H1 (cell line): ENCODE results near the gene USP30. TPM values are rescaled to one million over a fixed set of nuclear protein-coding genes. Genes with fewer than 3 reads are reported as not detected.

ENCODE experiments used
- CTCF ChIA-PET: fragments of 300-600 bp; sonication (Branson Sonifier 250); formaldehyde crosslinking; loops from one replicate; lab custom pipeline; 2021; ENCODE audit not compliant: partially characterized antibody; lab: Charles Lee
- POLR2A ChIA-PET: fragments of 300-600 bp; sonication (Branson Sonifier 250); formaldehyde crosslinking; loops from one replicate; lab custom pipeline; 2021; ENCODE audit warnings: inconsistent platforms; ENCODE audit not compliant: partially characterized antibody; lab: Charles Lee
- DNase-seq, 2 experiments: peaks; one replicate each; pipeline versions ENCODE4 v3.0.0 to v3.0.0-alpha.2; 2010 to 2022; ENCODE audit warnings: low spot score in 2 of 2, low read depth in 1 of 2, mixed read lengths in 1 of 2
- FAIRE-seq: peaks from 2 replicates; lab custom pipeline; 2011; peaks lifted over from hg19 to GRCh38; lab: Jason Lieb, UNC
- H2AFZ ChIP-seq: 2 replicates; pipeline ENCODE4 v1.8.1; 2012; ENCODE audit warnings: low read length, inconsistent platforms
- H2AK5ac ChIP-seq: 2 replicates; pipeline ENCODE4 v1.6.1; 2013; ENCODE audit warnings: low read depth, low read length
- H2BK120ac ChIP-seq: replicated peaks from 2 replicates; pipeline ENCODE3; 2013; ENCODE audit warnings: low read depth, low read length, inconsistent platforms
- H2BK12ac ChIP-seq: 2 replicates; pipeline ENCODE4 v1.6.1; 2013; ENCODE audit warnings: low read depth, low read length
- H2BK15ac ChIP-seq: 2 replicates; pipeline ENCODE4 v1.6.1; 2013; ENCODE audit warnings: low read length
- H2BK20ac ChIP-seq: 2 replicates; pipeline ENCODE4 v1.6.1; 2013; ENCODE audit warnings: low read length
- H2BK5ac ChIP-seq: 2 replicates; pipeline ENCODE4 v1.6.1; 2013; ENCODE audit warnings: low read depth, low read length
- H3K14ac ChIP-seq: 2 replicates; pipeline ENCODE4 v1.6.1; 2013; ENCODE audit warnings: inconsistent platforms; ENCODE audit not compliant: insufficient read length
- H3K18ac ChIP-seq: 2 replicates; pipeline ENCODE4 v1.6.1; 2013; ENCODE audit warnings: low read length; ENCODE audit errors: extremely low read depth
- H3K23ac ChIP-seq: 2 replicates; pipeline ENCODE4 v1.6.1; 2013; ENCODE audit warnings: inconsistent platforms; ENCODE audit not compliant: insufficient read length
- H3K23me2 ChIP-seq: 2 replicates; pipeline ENCODE4 v1.6.1; 2013; ENCODE audit warnings: low read depth, low read length
- H3K27ac ChIP-seq: 2 replicates; pipeline ENCODE4 v1.6.1; 2011; ENCODE audit warnings: low read depth, low read length, inconsistent platforms
- H3K27me3 ChIP-seq, 4 experiments: replicated peaks in 1 of 4; 1 replicate in 1 of 4; 2 replicates in 3 of 4; pipeline versions ENCODE4 v1.6.1 to v1.8.1; 2011 to 2013; ENCODE audit warnings: low read length in 3 of 4, mild to moderate bottlenecking in 3 of 4, inconsistent platforms in 2 of 4, mixed read lengths in 2 of 4, moderate library complexity in 1 of 4; ENCODE audit not compliant: control insufficient read depth in 3 of 4, insufficient read depth in 3 of 4; ENCODE audit errors: extremely low read depth in 1 of 4
- H3K36me3 ChIP-seq, 4 experiments: 2 replicates each; pipeline versions ENCODE4 v1.6.1 to v1.8.1; 2011 to 2013; ENCODE audit warnings: mild to moderate bottlenecking in 4 of 4, low read length in 3 of 4, moderate library complexity in 2 of 4, control low read depth in 1 of 4, inconsistent platforms in 1 of 4; ENCODE audit not compliant: insufficient read depth in 4 of 4, control insufficient read depth in 2 of 4
- H3K4ac ChIP-seq: replicated peaks from 2 replicates; pipeline ENCODE3; 2013; ENCODE audit warnings: low read length, low read depth, mixed read lengths, inconsistent platforms; ENCODE audit not compliant: insufficient read length
- H3K4me1 ChIP-seq, 4 experiments: replicated peaks in 1 of 4; 1 replicate in 1 of 4; 2 replicates in 3 of 4; pipeline versions ENCODE4 v1.6.1 to v1.8.1; 2011 to 2013; ENCODE audit warnings: low read length in 3 of 4, inconsistent platforms in 2 of 4, mixed read lengths in 1 of 4; ENCODE audit not compliant: insufficient read depth in 4 of 4, control insufficient read depth in 3 of 4
- H3K4me2 ChIP-seq, 2 experiments: 2 replicates each; pipeline versions ENCODE4 v1.6.1 to v1.8.1; 2011 to 2013; ENCODE audit warnings: low read depth in 2 of 2, low read length in 2 of 2, control low read depth in 1 of 2, inconsistent platforms in 1 of 2, mild to moderate bottlenecking in 1 of 2; ENCODE audit not compliant: insufficient read depth in 1 of 2
- H3K4me3 ChIP-seq, 4 experiments: fragments of 200-600, 300-600 bp in 1 of 4; sonication (generic), shearing (Covaris generic), sonication (Bioruptor Twin) in 1 of 4; 2 replicates each; pipeline versions ENCODE4 v1.5.1 to v1.8.1; 2011 to 2016; ENCODE audit warnings: low read length in 4 of 4, low read depth in 3 of 4, control low read depth in 2 of 4, inconsistent platforms in 2 of 4, mild to moderate bottlenecking in 2 of 4, mixed read lengths in 1 of 4, moderate library complexity in 1 of 4; ENCODE audit not compliant: insufficient read depth in 2 of 4; ENCODE audit errors: extremely low read depth in 1 of 4
- H3K56ac ChIP-seq: replicated peaks from 2 replicates; pipeline ENCODE3; 2013; ENCODE audit warnings: low read depth, mild to moderate bottlenecking, mixed read lengths, low read length, inconsistent platforms; ENCODE audit not compliant: insufficient read length
- H3K79me1 ChIP-seq: 2 replicates; pipeline ENCODE4 v1.6.1; 2013; ENCODE audit warnings: low read depth, low read length, control low read depth
- H3K79me2 ChIP-seq, 2 experiments: 2 replicates each; pipeline versions ENCODE4 v1.6.1 to v1.8.1; 2012 to 2013; ENCODE audit warnings: low read length in 2 of 2, mild to moderate bottlenecking in 2 of 2, inconsistent platforms in 1 of 2; ENCODE audit not compliant: insufficient read depth in 2 of 2, control insufficient read depth in 1 of 2
- H3K9ac ChIP-seq, 4 experiments: replicated peaks in 1 of 4; 1 replicate in 1 of 4; 2 replicates in 3 of 4; pipeline versions ENCODE4 v1.6.1 to v1.8.1; 2011 to 2013; ENCODE audit warnings: low read depth in 3 of 4, low read length in 3 of 4, control low read depth in 2 of 4, mild to moderate bottlenecking in 2 of 4, moderate library complexity in 2 of 4, inconsistent platforms in 1 of 4; ENCODE audit errors: extremely low read depth in 1 of 4
- H3K9me3 ChIP-seq, 2 experiments: 2 replicates each; pipeline versions ENCODE4 v1.6.1 to v1.8.1; 2012 to 2013; ENCODE audit warnings: mild to moderate bottlenecking in 2 of 2, moderate library complexity in 2 of 2, control low read depth in 1 of 2, inconsistent platforms in 1 of 2, low read depth in 1 of 2, low read length in 1 of 2, mixed read lengths in 1 of 2; ENCODE audit not compliant: insufficient read depth in 2 of 2
- H4K20me1 ChIP-seq, 2 experiments: replicated peaks in 1 of 2; 2 replicates each; pipeline versions ENCODE3 to v1.8.1; 2011 to 2013; ENCODE audit warnings: inconsistent platforms in 2 of 2, low read length in 2 of 2, mild to moderate bottlenecking in 1 of 2; ENCODE audit not compliant: insufficient read depth in 2 of 2, control insufficient read depth in 1 of 2
- H4K5ac ChIP-seq: 2 replicates; pipeline ENCODE4 v1.6.1; 2013; ENCODE audit warnings: low read length, low read depth, mixed read lengths, inconsistent platforms; ENCODE audit not compliant: insufficient read length
- H4K8ac ChIP-seq: 2 replicates; pipeline ENCODE4 v1.8.0; 2013; ENCODE audit warnings: mild to moderate bottlenecking, moderate library complexity, low read length, inconsistent platforms; ENCODE audit not compliant: insufficient read depth; ENCODE audit errors: extremely low read depth
- H4K91ac ChIP-seq: replicated peaks from 2 replicates; pipeline ENCODE3; 2013; ENCODE audit warnings: low read length, mixed read lengths, inconsistent platforms; ENCODE audit not compliant: insufficient read length
- CHD2 ChIP-seq: IDR thresholded peaks from 2 replicates; pipeline ENCODE4 v1.6.1; 2012; ENCODE audit warnings: low read length, improper control_type of control experiment
- EZH2 ChIP-seq: fragments of 200-600 bp; sonication (generic); IDR thresholded peaks from 2 replicates; pipeline ENCODE4 v1.7.1; 2012; ENCODE audit warnings: low read depth, mild to moderate bottlenecking, moderate library complexity, low read length, inconsistent platforms; ENCODE audit not compliant: severe bottlenecking
- HDAC2 ChIP-seq, 2 experiments: fragments of 300-600 bp in 1 of 2; sonication (generic) in 1 of 2; IDR thresholded peaks; 2 replicates each; pipeline ENCODE4 v1.6.1; 2011 to 2012; ENCODE audit warnings: low read depth in 2 of 2, low read length in 2 of 2, mild to moderate bottlenecking in 2 of 2, moderate library complexity in 2 of 2, borderline replicate concordance in 1 of 2, inconsistent platforms in 1 of 2
- KDM1A ChIP-seq: fragments of 200-600, 300-600 bp; sonication (generic); IDR thresholded peaks from 2 replicates; pipeline ENCODE4 v1.7.1; 2016; ENCODE audit warnings: mild to moderate bottlenecking, low read length, borderline replicate concordance
- PHF8 ChIP-seq: fragments of 200-600 bp; sonication (generic); conservative IDR thresholded peaks from 2 replicates; pipeline ENCODE4 v1.7.1; 2012; ENCODE audit warnings: low read depth, mild to moderate bottlenecking, inconsistent platforms, low read length, moderate library complexity
- RNF2 ChIP-seq: fragments of 200-900, 300-1000 bp; sonication (generic); IDR thresholded peaks from 2 replicates; pipeline ENCODE4 v1.7.1; 2016; ENCODE audit warnings: borderline replicate concordance, low read depth, mild to moderate bottlenecking, antibody characterized with exemption, low read length; ENCODE audit not compliant: poor library complexity, severe bottlenecking; ENCODE audit errors: missing control alignments
- SP2 ChIP-seq: IDR thresholded peaks from 2 replicates; pipeline ENCODE4 v1.6.1; 2012; ENCODE audit warnings: mild to moderate bottlenecking, low read length, inconsistent platforms
- TAF7 ChIP-seq: optimal IDR thresholded peaks from 2 replicates; pipeline ENCODE3; 2011; ENCODE audit warnings: low read depth, mild to moderate bottlenecking, inconsistent platforms, low read length, moderate library complexity, borderline replicate concordance
- TCF12 ChIP-seq: IDR thresholded peaks from 2 replicates; pipeline ENCODE4 v1.6.1; 2011; ENCODE audit warnings: low read depth, mild to moderate bottlenecking, low read length
- WGBS, 2 experiments: shearing (Covaris generic) in 1 of 2; methylation state at CpG; one replicate each; pipeline versions ENCODE4 v1.1.6 to v1.1.7; 2013 to 2015; ENCODE audit warnings: low lambda C conversion rate in 2 of 2, mixed read lengths in 2 of 2, inconsistent platforms in 1 of 2, low coverage in 1 of 2, missing lambda C conversion rate in 1 of 2; ENCODE audit not compliant: insufficient replicate concordance in 2 of 2, insufficient coverage in 1 of 2, insufficient read length in 1 of 2; ENCODE audit errors: extremely low coverage in 1 of 2, missing lambda C conversion rate in 1 of 2; 5-methylcytosine and 5-hydroxymethylcytosine counted together
- polyA plus RNA-seq, 7 experiments: library from polyadenylated mRNA; depleted of rRNA in 3 of 7; stranded (reverse) in 5 of 7; unstranded in 2 of 7; fragments of >200 nt in 5 of 7; fragments of 200-250 nt in 2 of 7; gene quantifications; 1 replicate in 5 of 7; 2 replicates in 1 of 7; 4 replicates in 1 of 7; pipeline versions ENCODE4 v1.2.1 to v1.2.3, GENCODE V29; 2011 to 2013; ENCODE audit warnings: missing spikeins in 2 of 7, mixed read lengths in 2 of 7
- total RNA-seq: library from RNA; stranded (reverse); fragmentation: NEBNext Ultra II Directional; extraction: Animal tissue kit (Norgen Biotek cat#: 25700); gene quantifications from 2 replicates; pipeline ENCODE4 v1.2.1, GENCODE V29; 2021
- TF ChIP-seq, protein P1 (sequence below), 3 experiments: IDR thresholded peaks; 1 replicate in 2 of 3; 2 replicates in 1 of 3; pipeline versions ENCODE4 v1.5.1 to v1.6.1; 2011; ENCODE audit warnings: low read length in 3 of 3, mild to moderate bottlenecking in 3 of 3, inconsistent platforms in 2 of 3, low read depth in 1 of 3, moderate library complexity in 1 of 3; ENCODE audit not compliant: insufficient read depth in 1 of 3; ENCODE audit errors: control extremely low read depth in 1 of 3

USP30 gene
- total and polyA plus RNA-seq, 2 of the 8 experiments (the other 6 are each of a cell fraction or from before 2014, with no cell fraction given): 7.0 to 12.2 TPM

DNA sequence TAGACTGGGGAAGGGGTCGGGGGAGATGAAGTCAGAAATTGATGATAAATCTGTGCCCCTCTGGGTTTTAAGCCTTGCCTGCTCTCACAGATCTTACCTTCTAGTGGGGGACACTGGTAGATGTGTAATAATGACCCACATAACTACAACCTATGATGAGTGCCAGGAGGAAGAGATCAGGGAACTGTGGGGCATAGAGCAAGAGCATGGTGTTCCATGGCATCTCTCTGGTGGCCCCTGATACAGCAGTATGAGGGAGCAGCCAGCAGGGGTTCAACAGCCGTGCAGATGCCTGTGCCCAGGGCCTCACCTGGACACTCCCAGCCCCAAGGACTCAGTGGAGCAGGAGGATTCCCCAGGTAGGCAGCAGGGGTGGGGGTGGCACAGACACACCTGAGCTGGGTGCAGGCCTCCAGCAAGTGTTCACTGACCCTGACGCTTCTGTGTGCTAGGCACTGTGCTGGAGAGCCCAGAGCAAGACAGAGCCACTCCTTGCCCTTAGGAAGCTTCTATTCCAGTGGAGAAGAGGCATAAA lies 69.0 kb downstream of the USP30 start:
- no peak overlapping the region for H3K23ac ChIP-seq
- H2BK15ac ChIP-seq: no peak overlapping the region
- H3K14ac ChIP-seq: no peak overlapping the region
- no peaks in the 10 kb centered on the region for H3K23me2 ChIP-seq
- H3K4ac ChIP-seq: no peak overlapping the region
- H3K56ac ChIP-seq: no peak overlapping the region
- no peak overlapping the region for H2BK12ac ChIP-seq
- no peak overlapping the region for H4K91ac ChIP-seq
- peaks cover 0 to 3% (median 0%) of the 10 kb centered on the region in 4 experiments; a peak in 1 of 7 replicates for H3K4me1 ChIP-seq
- 85% methylated on average over 3 of the region's 3 CpGs; no CpG with 5 or more reads in 1 of the 2 experiments for WGBS, 2 experiments
- H2AFZ ChIP-seq: no peak overlapping the region
- H4K5ac ChIP-seq: no peak overlapping the region
- no peak for DNase-seq
- no peaks in the 10 kb centered on the region for H3K79me1 ChIP-seq
- no peak for FAIRE-seq
- no peaks in the 10 kb centered on the region for H3K36me3 ChIP-seq
- POLR2A ChIA-PET: no interaction called here
- H4K8ac ChIP-seq: no peak overlapping the region
- H3K27ac ChIP-seq: no peak overlapping the region
- H3K27me3 ChIP-seq: no peaks in the 10 kb centered on the region
- H3K9ac ChIP-seq: no peak overlapping the region
- H3K79me2 ChIP-seq: no peaks in the 10 kb centered on the region
- no peaks in the 10 kb centered on the region for H4K20me1 ChIP-seq
- H3K9me3 ChIP-seq: no peaks in the 10 kb centered on the region
- H2BK5ac ChIP-seq: no peak overlapping the region
- H3K4me2 ChIP-seq: no peak overlapping the region
- H3K4me3 ChIP-seq: no peak overlapping the region
- CTCF ChIA-PET: interaction anchor here (1.6 to 5.0 kb wide), 2 partner anchors 9 to 13 kb away, joined by 4 to 29 read pairs; no protein-coding TSS in a partner anchor
- H2BK120ac ChIP-seq: no peak overlapping the region
- 0 out of 2 replicates have a peak overlapping the region, but pooled peaks have one; percentile 2 for H2AK5ac ChIP-seq
- H2BK20ac ChIP-seq: no peak overlapping the region
- H3K18ac ChIP-seq: peak overlapping the region; percentile 6; the same call in 1 of the 2 replicates
- TF ChIP-seq HDAC2 (IDR thresholded peaks at IDR 0.05; ENCODE audit: borderline replicate concordance in 1 of 2, low read depth in 2 of 2, low read length in 2 of 2) (no peak), SP2 (no peak), EZH2 (no peak), TCF12 (no peak), PHF8 (no peak), RNF2 (no peak), CHD2 (no peak), KDM1A (no peak), TAF7 (no peak)
- TF ChIP-seq, protein P1, sequence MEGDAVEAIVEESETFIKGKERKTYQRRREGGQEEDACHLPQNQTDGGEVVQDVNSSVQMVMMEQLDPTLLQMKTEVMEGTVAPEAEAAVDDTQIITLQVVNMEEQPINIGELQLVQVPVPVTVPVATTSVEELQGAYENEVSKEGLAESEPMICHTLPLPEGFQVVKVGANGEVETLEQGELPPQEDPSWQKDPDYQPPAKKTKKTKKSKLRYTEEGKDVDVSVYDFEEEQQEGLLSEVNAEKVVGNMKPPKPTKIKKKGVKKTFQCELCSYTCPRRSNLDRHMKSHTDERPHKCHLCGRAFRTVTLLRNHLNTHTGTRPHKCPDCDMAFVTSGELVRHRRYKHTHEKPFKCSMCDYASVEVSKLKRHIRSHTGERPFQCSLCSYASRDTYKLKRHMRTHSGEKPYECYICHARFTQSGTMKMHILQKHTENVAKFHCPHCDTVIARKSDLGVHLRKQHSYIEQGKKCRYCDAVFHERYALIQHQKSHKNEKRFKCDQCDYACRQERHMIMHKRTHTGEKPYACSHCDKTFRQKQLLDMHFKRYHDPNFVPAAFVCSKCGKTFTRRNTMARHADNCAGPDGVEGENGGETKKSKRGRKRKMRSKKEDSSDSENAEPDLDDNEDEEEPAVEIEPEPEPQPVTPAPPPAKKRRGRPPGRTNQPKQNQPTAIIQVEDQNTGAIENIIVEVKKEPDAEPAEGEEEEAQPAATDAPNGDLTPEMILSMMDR (IDR thresholded peaks at IDR 0.05; ENCODE audit: control extremely low read depth in 1 of 3, insufficient read depth in 1 of 3, low read depth in 1 of 3, low read length in 3 of 3): no peak
